Liver (tissue), 3 donors: ENCODE measurements around the gene FAM111A.

Experiments
- EGR1 ChIP-seq, 2 donors: IDR thresholded peaks; 2 replicates each; pipeline ENCODE4 v1.6.1; 2016 to 2018; ENCODE audit warnings: antibody characterized with exemption in 2 of 2, low read depth in 2 of 2
- FOXA2 ChIP-seq: IDR thresholded peaks from 2 replicates; pipeline ENCODE4 v1.6.1; 2016; ENCODE audit warnings: antibody characterized with exemption
- GABPA ChIP-seq, 2 donors: IDR thresholded peaks in 1 of 2; conservative IDR thresholded peaks in 1 of 2; 2 replicates each; pipeline ENCODE4 v1.6.1; 2016; ENCODE audit warnings: antibody characterized with exemption in 2 of 2, mild to moderate bottlenecking in 1 of 2, moderate library complexity in 1 of 2
- HNF4G ChIP-seq: IDR thresholded peaks from 2 replicates; pipeline ENCODE4 v1.6.1; 2016; ENCODE audit warnings: antibody characterized with exemption
- JUND ChIP-seq, 2 donors: IDR thresholded peaks; 2 replicates each; pipeline ENCODE4 v1.6.1; 2016; ENCODE audit warnings: antibody characterized with exemption in 2 of 2
- RAD21 ChIP-seq, 2 donors: IDR thresholded peaks; 2 replicates each; pipeline ENCODE4 v1.6.1; 2016; ENCODE audit warnings: antibody characterized with exemption in 2 of 2, mild to moderate bottlenecking in 2 of 2
- SP1 ChIP-seq: IDR thresholded peaks from 2 replicates; pipeline ENCODE4 v1.6.1; 2018; ENCODE audit warnings: antibody characterized with exemption, mild to moderate bottlenecking
- TAF1 ChIP-seq: conservative IDR thresholded peaks from 2 replicates; pipeline ENCODE4 v1.6.1; 2016; ENCODE audit warnings: antibody characterized with exemption, mild to moderate bottlenecking
- YY1 ChIP-seq: IDR thresholded peaks from 2 replicates; pipeline ENCODE4 v1.6.1; 2016; ENCODE audit warnings: antibody characterized with exemption, mild to moderate bottlenecking
- TF ChIP-seq, protein P1 (sequence below): fragments of 150-350 bp; IDR thresholded peaks from 2 replicates; pipeline ENCODE4 v1.5.1; 2017; ENCODE audit warnings: improper control_type of control experiment, low read depth, low read length; ENCODE audit not compliant: missing input control
- TF ChIP-seq, protein P2 (sequence below): IDR thresholded peaks from 2 replicates; pipeline ENCODE4 v1.6.1; 2016; ENCODE audit warnings: antibody characterized with exemption, mild to moderate bottlenecking
- TF ChIP-seq, protein P3 (sequence below): IDR thresholded peaks from 2 replicates; pipeline ENCODE4 v1.6.1; 2016; ENCODE audit warnings: antibody characterized with exemption
- TF ChIP-seq, protein P4 (sequence below): IDR thresholded peaks from 2 replicates; pipeline ENCODE4 v1.6.1; 2016; ENCODE audit warnings: antibody characterized with exemption
- donor health status: healthy.
- donor health status: healthy.

DNA sequence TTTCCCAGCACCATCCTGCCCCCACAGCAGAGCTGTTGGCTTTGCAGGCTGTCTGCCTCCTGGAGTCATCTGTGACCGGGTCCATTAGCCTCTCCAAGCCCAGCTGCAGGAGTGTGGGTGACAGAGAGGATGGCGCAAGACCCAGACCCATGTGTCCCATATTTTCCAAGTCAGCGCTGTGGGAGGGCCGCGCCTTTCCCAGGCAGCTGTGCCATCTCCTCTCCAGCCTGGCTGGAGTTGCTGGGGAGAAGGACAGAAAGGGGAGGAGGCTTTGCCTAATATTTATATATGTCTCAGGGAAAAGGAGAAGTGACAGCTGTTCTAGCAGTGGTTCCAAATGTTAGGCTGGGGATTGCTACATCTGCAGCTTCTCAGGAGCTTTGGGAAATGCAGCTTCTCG is 44.9 kb downstream of the FAM111A start:
- TF ChIP-seq, protein P1, sequence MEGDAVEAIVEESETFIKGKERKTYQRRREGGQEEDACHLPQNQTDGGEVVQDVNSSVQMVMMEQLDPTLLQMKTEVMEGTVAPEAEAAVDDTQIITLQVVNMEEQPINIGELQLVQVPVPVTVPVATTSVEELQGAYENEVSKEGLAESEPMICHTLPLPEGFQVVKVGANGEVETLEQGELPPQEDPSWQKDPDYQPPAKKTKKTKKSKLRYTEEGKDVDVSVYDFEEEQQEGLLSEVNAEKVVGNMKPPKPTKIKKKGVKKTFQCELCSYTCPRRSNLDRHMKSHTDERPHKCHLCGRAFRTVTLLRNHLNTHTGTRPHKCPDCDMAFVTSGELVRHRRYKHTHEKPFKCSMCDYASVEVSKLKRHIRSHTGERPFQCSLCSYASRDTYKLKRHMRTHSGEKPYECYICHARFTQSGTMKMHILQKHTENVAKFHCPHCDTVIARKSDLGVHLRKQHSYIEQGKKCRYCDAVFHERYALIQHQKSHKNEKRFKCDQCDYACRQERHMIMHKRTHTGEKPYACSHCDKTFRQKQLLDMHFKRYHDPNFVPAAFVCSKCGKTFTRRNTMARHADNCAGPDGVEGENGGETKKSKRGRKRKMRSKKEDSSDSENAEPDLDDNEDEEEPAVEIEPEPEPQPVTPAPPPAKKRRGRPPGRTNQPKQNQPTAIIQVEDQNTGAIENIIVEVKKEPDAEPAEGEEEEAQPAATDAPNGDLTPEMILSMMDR = no peak
- TF ChIP-seq RAD21 (IDR thresholded peaks at IDR 0.05) = no peak
- TF ChIP-seq, protein P2, sequence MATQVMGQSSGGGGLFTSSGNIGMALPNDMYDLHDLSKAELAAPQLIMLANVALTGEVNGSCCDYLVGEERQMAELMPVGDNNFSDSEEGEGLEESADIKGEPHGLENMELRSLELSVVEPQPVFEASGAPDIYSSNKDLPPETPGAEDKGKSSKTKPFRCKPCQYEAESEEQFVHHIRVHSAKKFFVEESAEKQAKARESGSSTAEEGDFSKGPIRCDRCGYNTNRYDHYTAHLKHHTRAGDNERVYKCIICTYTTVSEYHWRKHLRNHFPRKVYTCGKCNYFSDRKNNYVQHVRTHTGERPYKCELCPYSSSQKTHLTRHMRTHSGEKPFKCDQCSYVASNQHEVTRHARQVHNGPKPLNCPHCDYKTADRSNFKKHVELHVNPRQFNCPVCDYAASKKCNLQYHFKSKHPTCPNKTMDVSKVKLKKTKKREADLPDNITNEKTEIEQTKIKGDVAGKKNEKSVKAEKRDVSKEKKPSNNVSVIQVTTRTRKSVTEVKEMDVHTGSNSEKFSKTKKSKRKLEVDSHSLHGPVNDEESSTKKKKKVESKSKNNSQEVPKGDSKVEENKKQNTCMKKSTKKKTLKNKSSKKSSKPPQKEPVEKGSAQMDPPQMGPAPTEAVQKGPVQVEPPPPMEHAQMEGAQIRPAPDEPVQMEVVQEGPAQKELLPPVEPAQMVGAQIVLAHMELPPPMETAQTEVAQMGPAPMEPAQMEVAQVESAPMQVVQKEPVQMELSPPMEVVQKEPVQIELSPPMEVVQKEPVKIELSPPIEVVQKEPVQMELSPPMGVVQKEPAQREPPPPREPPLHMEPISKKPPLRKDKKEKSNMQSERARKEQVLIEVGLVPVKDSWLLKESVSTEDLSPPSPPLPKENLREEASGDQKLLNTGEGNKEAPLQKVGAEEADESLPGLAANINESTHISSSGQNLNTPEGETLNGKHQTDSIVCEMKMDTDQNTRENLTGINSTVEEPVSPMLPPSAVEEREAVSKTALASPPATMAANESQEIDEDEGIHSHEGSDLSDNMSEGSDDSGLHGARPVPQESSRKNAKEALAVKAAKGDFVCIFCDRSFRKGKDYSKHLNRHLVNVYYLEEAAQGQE = no peak
- TF ChIP-seq YY1 = no peak
- no peak for TF ChIP-seq JUND (IDR thresholded peaks at IDR 0.05)
- TF ChIP-seq GABPA (IDR thresholded peaks at IDR 0.05 in 1 of 2, conservative IDR thresholded peaks at IDR 0.05 in 1 of 2) = no peak
- TF ChIP-seq FOXA2 = no peak
- TF ChIP-seq, protein P3, sequence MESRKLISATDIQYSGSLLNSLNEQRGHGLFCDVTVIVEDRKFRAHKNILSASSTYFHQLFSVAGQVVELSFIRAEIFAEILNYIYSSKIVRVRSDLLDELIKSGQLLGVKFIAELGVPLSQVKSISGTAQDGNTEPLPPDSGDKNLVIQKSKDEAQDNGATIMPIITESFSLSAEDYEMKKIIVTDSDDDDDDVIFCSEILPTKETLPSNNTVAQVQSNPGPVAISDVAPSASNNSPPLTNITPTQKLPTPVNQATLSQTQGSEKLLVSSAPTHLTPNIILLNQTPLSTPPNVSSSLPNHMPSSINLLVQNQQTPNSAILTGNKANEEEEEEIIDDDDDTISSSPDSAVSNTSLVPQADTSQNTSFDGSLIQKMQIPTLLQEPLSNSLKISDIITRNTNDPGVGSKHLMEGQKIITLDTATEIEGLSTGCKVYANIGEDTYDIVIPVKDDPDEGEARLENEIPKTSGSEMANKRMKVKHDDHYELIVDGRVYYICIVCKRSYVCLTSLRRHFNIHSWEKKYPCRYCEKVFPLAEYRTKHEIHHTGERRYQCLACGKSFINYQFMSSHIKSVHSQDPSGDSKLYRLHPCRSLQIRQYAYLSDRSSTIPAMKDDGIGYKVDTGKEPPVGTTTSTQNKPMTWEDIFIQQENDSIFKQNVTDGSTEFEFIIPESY = no peak
- TF ChIP-seq, protein P4, sequence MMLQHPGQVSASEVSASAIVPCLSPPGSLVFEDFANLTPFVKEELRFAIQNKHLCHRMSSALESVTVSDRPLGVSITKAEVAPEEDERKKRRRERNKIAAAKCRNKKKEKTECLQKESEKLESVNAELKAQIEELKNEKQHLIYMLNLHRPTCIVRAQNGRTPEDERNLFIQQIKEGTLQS = no peak
- no peak for TF ChIP-seq EGR1 (IDR thresholded peaks at IDR 0.05; ENCODE audit: low read depth in 2 of 2)
- TF ChIP-seq TAF1 = no peak
- no peak for TF ChIP-seq SP1
- no peak for TF ChIP-seq HNF4G
